ENCODE results near the gene DNMT3A. TPM values are rescaled to one million over a fixed set of nuclear protein-coding genes. Genes with fewer than 3 reads are reported as not detected.

The DNMT3A gene
- total and polyA plus RNA-seq, 7 donors: 4.4 to 30.2 (median 18.1) TPM

GRCh38 chr2:25293958-25294562 is 47.7 kb downstream of the DNMT3A start:
- Histone ChIP-seq H3K4me3 (peak overlapping the region in 1 of 4 donors; percentile 9), H3K4me1 (peaks cover 0 to 47% (median 43%) of the 10 kb centered on the region in 4 donors), H3K36me3 (peaks cover 0 to 29% (median 7%) of the 10 kb centered on the region in 4 donors), H3K27ac (peak overlapping the region; percentile 74 to 89 (median 82)), H3K9me3 (no peaks in the 10 kb centered on the region), H3K27me3 (no peaks in the 10 kb centered on the region)
- TF ChIP-seq CTCF (IDR thresholded peaks at IDR 0.05) (no peak), POLR2AphosphoS5 (IDR thresholded peaks at IDR 0.05) (no peak), EP300 (IDR thresholded peaks at IDR 0.05) (no peak), POLR2A (IDR thresholded peaks at IDR 0.05) (no peak)
- 54 to 88% methylated on average over 13 of the region's 13 CpGs for WGBS, 2 donors
- intact Hi-C loops (cut with DNase I): no loop called here
- DNase-seq: no peak

GRCh38 chr2:25293145-25293544 is 48.6 kb downstream of the DNMT3A start:
- WGBS, 2 donors: 90% methylated on average over 7 of the region's 7 CpGs
- TF ChIP-seq POLR2AphosphoS5 (IDR thresholded peaks at IDR 0.05) (no peak), POLR2A (IDR thresholded peaks at IDR 0.05) (no peak), CTCF (IDR thresholded peaks at IDR 0.05) (no peak), EP300 (IDR thresholded peaks at IDR 0.05) (no peak)
- H3K36me3 ChIP-seq: peaks cover 0 to 20% (median 3%) of the 10 kb centered on the region in 4 donors
- DNase-seq: no peak
- H3K9me3 ChIP-seq: no peaks in the 10 kb centered on the region
- intact Hi-C loops (cut with DNase I): no loop called here
- peaks cover 0 to 47% (median 43%) of the 10 kb centered on the region in 4 donors for H3K4me1 ChIP-seq
- no peak overlapping the region for H3K4me3 ChIP-seq
- no peaks in the 10 kb centered on the region for H3K27me3 ChIP-seq
- H3K27ac ChIP-seq: no peak overlapping the region

- H3K4me3 ChIP-seq: no peak overlapping the region
- no peaks in the 10 kb centered on the region for H3K27me3 ChIP-seq
- no peak for DNase-seq
- H3K27ac ChIP-seq: no peak overlapping the region
- 95 to 96% methylated on average over 4 of the region's 4 CpGs for WGBS, 2 donors
- H3K9me3 ChIP-seq: no peaks in the 10 kb centered on the region
- intact Hi-C loops (cut with DNase I): no loop called here
- H3K36me3 ChIP-seq: peaks cover 0 to 13% (median 0%) of the 10 kb centered on the region in 4 donors
- peaks cover 0 to 47% (median 43%) of the 10 kb centered on the region in 4 donors for H3K4me1 ChIP-seq
- TF ChIP-seq EP300 (IDR thresholded peaks at IDR 0.05) (no peak), CTCF (IDR thresholded peaks at IDR 0.05) (no peak), POLR2A (IDR thresholded peaks at IDR 0.05) (no peak), POLR2AphosphoS5 (IDR thresholded peaks at IDR 0.05) (no peak)
Observed at GRCh38 chr2:25292408-25292807, 49.3 kb downstream of the DNMT3A start.

GRCh38 chr2:25290811-25291495 is 50.8 kb downstream of the DNMT3A start:
- TF ChIP-seq CTCF (IDR thresholded peaks at IDR 0.05) (no peak), POLR2A (IDR thresholded peaks at IDR 0.05) (no peak), EP300 (IDR thresholded peaks at IDR 0.05) (no peak)
- Histone ChIP-seq H3K4me1 (peaks cover 0 to 49% (median 42%) of the 10 kb centered on the region in 4 donors), H3K36me3 (no peaks in the 10 kb centered on the region), H3K4me3 (no peak overlapping the region), H3K27me3 (no peaks in the 10 kb centered on the region), H3K27ac (no peak overlapping the region), H3K9me3 (no peaks in the 10 kb centered on the region)
- DNase-seq: peak; percentile 82
- intact Hi-C loops (cut with DNase I): no loop called here
- 65 to 89% methylated on average over 19 of the region's 19 CpGs for WGBS, 2 donors

Data from sigmoid colon (tissue), 7 donors.